HepG2 (cell line): ENCODE results near the gene ADAMTSL4. TPM values are rescaled to one million over a fixed set of nuclear protein-coding genes. Genes with fewer than 3 reads are reported as not detected.

Experiments
- FOXA1 ChIP-seq, 2 experiments: fragments of 450-650 bp in 1 of 2; sonication (generic) in 1 of 2; formaldehyde crosslinking in 1 of 2; IDR thresholded peaks; 2 replicates each; pipeline versions ENCODE4 v1.4.0 to v1.6.1; 2016 to 2020; ENCODE audit warnings: missing genetic modification reagents in 1 of 2
- GZF1 ChIP-seq: sonication (generic); formaldehyde crosslinking; IDR thresholded peaks from 2 replicates; pipeline ENCODE4 v1.5.1; 2020; ENCODE audit warnings: mild to moderate bottlenecking, missing genetic modification reagents
- JUNB ChIP-seq: sonication (generic); formaldehyde crosslinking; IDR thresholded peaks from 2 replicates; pipeline ENCODE4 v1.8.0; 2022; ENCODE audit warnings: missing genetic modification reagents, mild to moderate bottlenecking, borderline replicate concordance
- NFE2L1 ChIP-seq: sonication (generic); formaldehyde crosslinking; IDR thresholded peaks from 2 replicates; pipeline ENCODE4 v1.4.0; 2020; ENCODE audit warnings: missing genetic modification reagents, mild to moderate bottlenecking, borderline replicate concordance
- NPAS2 ChIP-seq: sonication (generic); formaldehyde crosslinking; IDR thresholded peaks from 2 replicates; pipeline ENCODE4 v1.8.0; 2022; ENCODE audit warnings: mild to moderate bottlenecking, missing genetic modification reagents, borderline replicate concordance
- SALL2 ChIP-seq: sonication (generic); formaldehyde crosslinking; IDR thresholded peaks from 2 replicates; pipeline ENCODE4 v1.8.1; 2023; ENCODE audit warnings: mild to moderate bottlenecking, missing genetic modification reagents, inconsistent platforms
- SRSF4 ChIP-seq: fragments of 200-400 bp; formaldehyde crosslinking; IDR thresholded peaks from one replicate; pipeline ENCODE4 v1.6.1; 2018; ENCODE audit warnings: mild to moderate bottlenecking, low read depth, low read length, moderate library complexity; ENCODE audit not compliant: poor library complexity, severe bottlenecking
- ZFP62 ChIP-seq: sonication (generic); formaldehyde crosslinking; IDR thresholded peaks from 2 replicates; pipeline ENCODE4 v1.4.0; 2020; ENCODE audit warnings: missing genetic modification reagents
- ZKSCAN8 ChIP-seq: IDR thresholded peaks from 2 replicates; pipeline ENCODE4 v1.6.1; 2016; ENCODE audit warnings: borderline replicate concordance, missing genetic modification reagents, missing compliant biosample characterization
- ZMAT3 ChIP-seq: sonication (generic); formaldehyde crosslinking; conservative IDR thresholded peaks from 2 replicates; pipeline ENCODE4 v1.7.0; 2021; ENCODE audit warnings: missing genetic modification reagents
- ZNF280D ChIP-seq: sonication (generic); formaldehyde crosslinking; IDR thresholded peaks from 2 replicates; pipeline ENCODE4 v1.5.1; 2020; ENCODE audit warnings: mild to moderate bottlenecking, missing genetic modification reagents
- ZNF331 ChIP-seq: sonication (generic); formaldehyde crosslinking; IDR thresholded peaks from 2 replicates; pipeline ENCODE4 v1.4.0; 2020; ENCODE audit warnings: missing genetic modification reagents
- ZNF747 ChIP-seq: sonication (generic); formaldehyde crosslinking; IDR thresholded peaks from 2 replicates; pipeline ENCODE4 v1.8.1; 2023; ENCODE audit warnings: missing genetic modification reagents, mild to moderate bottlenecking, borderline replicate concordance
- ZNF781 ChIP-seq: sonication (generic); formaldehyde crosslinking; IDR thresholded peaks from 2 replicates; pipeline ENCODE4 v1.5.1; 2020; ENCODE audit warnings: borderline replicate concordance, mild to moderate bottlenecking, missing genetic modification reagents; ENCODE audit errors: not compliant biosample characterization
- ZSCAN9 ChIP-seq: IDR thresholded peaks from 2 replicates; pipeline ENCODE4 v1.6.1; 2016; ENCODE audit warnings: borderline replicate concordance
- polyA plus RNA-seq, 8 experiments: library from polyadenylated mRNA; depleted of rRNA in 3 of 8; stranded (reverse) in 7 of 8; unstranded in 1 of 8; fragments of >200 nt; fragmentation: Illumina TruSeq in 4 of 8; extraction: Trizol in 4 of 8; gene quantifications; 2 replicates each; pipeline versions ENCODE4 v1.2.1 to v1.2.3, GENCODE V29; 2011 to 2016; ENCODE audit warnings: low read depth in 4 of 8, missing spikeins in 1 of 8, mixed read lengths in 1 of 8; ENCODE audit not compliant: insufficient read depth in 1 of 8
- total RNA-seq, 5 experiments: library from RNA; depleted of rRNA; stranded (reverse); fragments of >200 nt; fragmentation: Illumina TruSeq; extraction: Trizol; gene quantifications; 2 replicates each; pipeline ENCODE4 v1.2.3, GENCODE V29; 2016; ENCODE audit warnings: low read depth in 1 of 5
- TF ChIP-seq, protein P1 (sequence below): sonication (generic); formaldehyde crosslinking; conservative IDR thresholded peaks from 2 replicates; pipeline ENCODE4 v1.4.0; 2020; ENCODE audit warnings: mild to moderate bottlenecking, missing genetic modification reagents, moderate library complexity
- TF ChIP-seq, protein P2 (sequence below): sonication (generic); formaldehyde crosslinking; IDR thresholded peaks from 2 replicates; pipeline ENCODE4 v1.5.0; 2020; ENCODE audit warnings: missing genetic modification reagents
- TF ChIP-seq, protein P3 (sequence below): sonication (generic); formaldehyde crosslinking; IDR thresholded peaks from 2 replicates; pipeline ENCODE4 v1.5.0; 2020; ENCODE audit warnings: missing genetic modification reagents, mild to moderate bottlenecking, borderline replicate concordance

ADAMTSL4 gene
- total and polyA plus RNA-seq, 2 of the 13 experiments (the other 11 are each of a cell fraction or from before 2014, with no cell fraction given), result 3.9 to 16.4 TPM

GRCh38 chr1:150567717-150568593 lies 18.7 kb downstream of the ADAMTSL4 start (continued):
- TF ChIP-seq, protein P1, sequence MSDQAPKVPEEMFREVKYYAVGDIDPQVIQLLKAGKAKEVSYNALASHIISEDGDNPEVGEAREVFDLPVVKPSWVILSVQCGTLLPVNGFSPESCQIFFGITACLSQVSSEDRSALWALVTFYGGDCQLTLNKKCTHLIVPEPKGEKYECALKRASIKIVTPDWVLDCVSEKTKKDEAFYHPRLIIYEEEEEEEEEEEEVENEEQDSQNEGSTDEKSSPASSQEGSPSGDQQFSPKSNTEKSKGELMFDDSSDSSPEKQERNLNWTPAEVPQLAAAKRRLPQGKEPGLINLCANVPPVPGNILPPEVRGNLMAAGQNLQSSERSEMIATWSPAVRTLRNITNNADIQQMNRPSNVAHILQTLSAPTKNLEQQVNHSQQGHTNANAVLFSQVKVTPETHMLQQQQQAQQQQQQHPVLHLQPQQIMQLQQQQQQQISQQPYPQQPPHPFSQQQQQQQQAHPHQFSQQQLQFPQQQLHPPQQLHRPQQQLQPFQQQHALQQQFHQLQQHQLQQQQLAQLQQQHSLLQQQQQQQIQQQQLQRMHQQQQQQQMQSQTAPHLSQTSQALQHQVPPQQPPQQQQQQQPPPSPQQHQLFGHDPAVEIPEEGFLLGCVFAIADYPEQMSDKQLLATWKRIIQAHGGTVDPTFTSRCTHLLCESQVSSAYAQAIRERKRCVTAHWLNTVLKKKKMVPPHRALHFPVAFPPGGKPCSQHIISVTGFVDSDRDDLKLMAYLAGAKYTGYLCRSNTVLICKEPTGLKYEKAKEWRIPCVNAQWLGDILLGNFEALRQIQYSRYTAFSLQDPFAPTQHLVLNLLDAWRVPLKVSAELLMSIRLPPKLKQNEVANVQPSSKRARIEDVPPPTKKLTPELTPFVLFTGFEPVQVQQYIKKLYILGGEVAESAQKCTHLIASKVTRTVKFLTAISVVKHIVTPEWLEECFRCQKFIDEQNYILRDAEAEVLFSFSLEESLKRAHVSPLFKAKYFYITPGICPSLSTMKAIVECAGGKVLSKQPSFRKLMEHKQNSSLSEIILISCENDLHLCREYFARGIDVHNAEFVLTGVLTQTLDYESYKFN (CRISPR knock-in tag), result peak; percentile 87
- TF ChIP-seq SALL2 (CRISPR knock-in tag) (no peak), ZNF747 (CRISPR knock-in tag) (peak; percentile 52; the same call in 1 of the 2 replicates), NPAS2 (CRISPR knock-in tag) (no peak), ZNF781 (no peak), JUNB (CRISPR knock-in tag) (no peak), SRSF4 (no peak), FOXA1 (IDR thresholded peaks at IDR 0.05) (no peak), FOXA1 (CRISPR knock-in tag; IDR thresholded peaks at IDR 0.05) (peak; percentile 87), ZFP62 (no peak), NFE2L1 (CRISPR knock-in tag) (no peak), ZNF331 (CRISPR knock-in tag) (peak; percentile 66; the same call in 1 of the 2 replicates), ZKSCAN8 (CRISPR knock-in tag) (no peak), ZNF280D (CRISPR knock-in tag) (no peak), ZSCAN9 (no peak), ZMAT3 (CRISPR knock-in tag) (no peak), GZF1 (CRISPR knock-in tag) (no peak)
- TF ChIP-seq, protein P2, sequence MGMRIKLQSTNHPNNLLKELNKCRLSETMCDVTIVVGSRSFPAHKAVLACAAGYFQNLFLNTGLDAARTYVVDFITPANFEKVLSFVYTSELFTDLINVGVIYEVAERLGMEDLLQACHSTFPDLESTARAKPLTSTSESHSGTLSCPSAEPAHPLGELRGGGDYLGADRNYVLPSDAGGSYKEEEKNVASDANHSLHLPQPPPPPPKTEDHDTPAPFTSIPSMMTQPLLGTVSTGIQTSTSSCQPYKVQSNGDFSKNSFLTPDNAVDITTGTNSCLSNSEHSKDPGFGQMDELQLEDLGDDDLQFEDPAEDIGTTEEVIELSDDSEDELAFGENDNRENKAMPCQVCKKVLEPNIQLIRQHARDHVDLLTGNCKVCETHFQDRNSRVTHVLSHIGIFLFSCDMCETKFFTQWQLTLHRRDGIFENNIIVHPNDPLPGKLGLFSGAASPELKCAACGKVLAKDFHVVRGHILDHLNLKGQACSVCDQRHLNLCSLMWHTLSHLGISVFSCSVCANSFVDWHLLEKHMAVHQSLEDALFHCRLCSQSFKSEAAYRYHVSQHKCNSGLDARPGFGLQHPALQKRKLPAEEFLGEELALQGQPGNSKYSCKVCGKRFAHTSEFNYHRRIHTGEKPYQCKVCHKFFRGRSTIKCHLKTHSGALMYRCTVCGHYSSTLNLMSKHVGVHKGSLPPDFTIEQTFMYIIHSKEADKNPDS (CRISPR knock-in tag), result no peak
- TF ChIP-seq, protein P3, sequence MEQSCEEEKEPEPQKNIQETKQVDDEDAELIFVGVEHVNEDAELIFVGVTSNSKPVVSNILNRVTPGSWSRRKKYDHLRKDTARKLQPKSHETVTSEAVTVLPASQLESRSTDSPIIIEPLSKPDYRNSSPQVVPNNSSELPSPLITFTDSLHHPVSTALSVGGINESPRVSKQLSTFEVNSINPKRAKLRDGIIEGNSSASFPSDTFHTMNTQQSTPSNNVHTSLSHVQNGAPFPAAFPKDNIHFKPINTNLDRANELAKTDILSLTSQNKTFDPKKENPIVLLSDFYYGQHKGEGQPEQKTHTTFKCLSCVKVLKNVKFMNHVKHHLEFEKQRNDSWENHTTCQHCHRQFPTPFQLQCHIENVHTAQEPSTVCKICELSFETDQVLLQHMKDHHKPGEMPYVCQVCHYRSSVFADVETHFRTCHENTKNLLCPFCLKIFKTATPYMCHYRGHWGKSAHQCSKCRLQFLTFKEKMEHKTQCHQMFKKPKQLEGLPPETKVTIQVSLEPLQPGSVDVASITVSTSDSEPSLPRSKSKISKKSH (CRISPR knock-in tag), result no peak
